GM23338 (cell line): ENCODE data around the gene PRKAR1B. TPM values are rescaled to one million over a fixed set of nuclear protein-coding genes. Genes with fewer than 3 reads are reported as not detected.

Experiments used
- ATAC-seq: fragments of 200-7000 bp; cut with Tn5 transposase; 3 replicates; pipeline ENCODE4 v1.9.1; 2020
- DNase-seq: peaks from one replicate; pipeline ENCODE4 v3.0.0-alpha.2; 2015; ENCODE audit warnings: low spot score
- H2AFZ ChIP-seq: fragments of 200-600 bp; sonication (generic); 2 replicates; pipeline ENCODE4 v1.8.0; 2016; ENCODE audit warnings: antibody characterized with exemption, mild to moderate bottlenecking, moderate library complexity
- H3F3A ChIP-seq: fragments of 200-600 bp; sonication (generic); replicated peaks from 2 replicates; pipeline ENCODE4 v1.8.0; 2017; ENCODE audit warnings: antibody characterized with exemption, mixed run types, low read depth
- H3K27ac ChIP-seq: fragments of 200-600 bp; sonication (generic); 2 replicates; pipeline ENCODE4 v1.6.1; 2016; ENCODE audit warnings: low read depth
- H3K27me3 ChIP-seq: fragments of 200-600 bp; sonication (generic); 2 replicates; pipeline ENCODE4 v1.8.0; 2016; ENCODE audit warnings: mild to moderate bottlenecking, mixed run types, moderate library complexity; ENCODE audit not compliant: insufficient read depth
- H3K36me3 ChIP-seq: fragments of 200-600 bp; sonication (generic); 2 replicates; pipeline ENCODE4 v1.8.0; 2016; ENCODE audit warnings: mild to moderate bottlenecking; ENCODE audit not compliant: insufficient read depth
- H3K4me1 ChIP-seq: fragments of 200-600 bp; sonication (generic); 2 replicates; pipeline ENCODE4 v1.8.0; 2016; ENCODE audit warnings: mild to moderate bottlenecking, moderate library complexity; ENCODE audit not compliant: insufficient read depth
- H3K4me2 ChIP-seq: fragments of 200-600 bp; sonication (generic); 2 replicates; pipeline ENCODE4 v1.7.1; 2017; ENCODE audit warnings: mixed run types
- H3K4me3 ChIP-seq: fragments of 200-600 bp; sonication (generic); 2 replicates; pipeline ENCODE4 v1.6.1; 2016; ENCODE audit warnings: mixed run types
- H3K79me2 ChIP-seq: fragments of 200-600 bp; sonication (generic); replicated peaks from 2 replicates; pipeline ENCODE4 v1.8.0; 2017; ENCODE audit warnings: mild to moderate bottlenecking; ENCODE audit not compliant: insufficient read depth
- H3K9me2 ChIP-seq: fragments of 200-600 bp; sonication (generic); 2 replicates; pipeline ENCODE4 v1.8.0; 2017; ENCODE audit not compliant: insufficient read depth
- H4K20me1 ChIP-seq: fragments of 200-600 bp; sonication (generic); replicated peaks from 2 replicates; pipeline ENCODE4 v1.8.0; 2017; ENCODE audit warnings: mild to moderate bottlenecking; ENCODE audit not compliant: insufficient read depth
- H3K27ac Mint-ChIP-seq: 2 replicates; pipeline ENCODE4 v1.8.0; 2020; ENCODE audit warnings: inconsistent platforms, mild to moderate bottlenecking, moderate library complexity, mixed read lengths
- H3K27me3 Mint-ChIP-seq: 3 replicates; pipeline ENCODE4 v1.8.0; 2022; ENCODE audit warnings: low read depth, mild to moderate bottlenecking, moderate library complexity, mixed read lengths, inconsistent platforms; ENCODE audit not compliant: insufficient read depth, poor library complexity
- H3K36me3 Mint-ChIP-seq: 3 replicates; pipeline ENCODE4 v1.8.0; 2021; ENCODE audit warnings: low read depth, mild to moderate bottlenecking, inconsistent platforms, moderate library complexity, mixed read lengths
- H3K4me1 Mint-ChIP-seq: 3 replicates; pipeline ENCODE4 v1.8.0; 2020; ENCODE audit warnings: mild to moderate bottlenecking, inconsistent platforms, mixed read lengths
- H3K4me3 Mint-ChIP-seq: 3 replicates; pipeline ENCODE4 v1.8.0; 2021; ENCODE audit warnings: moderate library complexity, mild to moderate bottlenecking, inconsistent platforms, mixed read lengths
- H3K9me3 Mint-ChIP-seq: 3 replicates; pipeline ENCODE4 v1.8.0; 2020; ENCODE audit warnings: moderate library complexity, mild to moderate bottlenecking, inconsistent platforms, mixed read lengths
- EZH2 ChIP-seq: fragments of 200-600 bp; sonication (generic); IDR thresholded peaks from one replicate; pipeline ENCODE4 v1.8.0; 2017; ENCODE audit warnings: antibody characterized with exemption, mild to moderate bottlenecking, low read depth; ENCODE audit not compliant: unreplicated experiment
- EZH2phosphoT487 ChIP-seq: fragments of 200-600 bp; sonication (generic); IDR thresholded peaks from one replicate; pipeline ENCODE4 v1.8.1; 2018; ENCODE audit warnings: antibody characterized with exemption; ENCODE audit not compliant: unreplicated experiment
- JUNB ChIP-seq: IDR thresholded peaks from one replicate; pipeline ENCODE4 v1.6.1; 2016; ENCODE audit warnings: antibody characterized with exemption; ENCODE audit not compliant: unreplicated experiment
- NANOG ChIP-seq: IDR thresholded peaks from 2 replicates; pipeline ENCODE4 v1.6.1; 2016; ENCODE audit warnings: antibody characterized with exemption, borderline replicate concordance
- POLR2AphosphoS5 ChIP-seq: IDR thresholded peaks from 2 replicates; pipeline ENCODE4 v1.6.1; 2016; ENCODE audit warnings: antibody characterized with exemption, low read depth
- REST ChIP-seq: IDR thresholded peaks from one replicate; pipeline ENCODE4 v1.6.1; 2018; ENCODE audit warnings: antibody characterized with exemption; ENCODE audit not compliant: unreplicated experiment
- polyA plus RNA-seq: library from polyadenylated mRNA; unstranded; fragments of >200 nt; fragmentation: Nextera tagmentation; extraction: Ambion mirVana; gene quantifications from 2 replicates; pipeline ENCODE4 v1.2.1, GENCODE V29; 2016
- total RNA-seq: library from RNA; depleted of rRNA; stranded (reverse); fragments of >200 nt; shearing (Covaris generic); gene quantifications from 2 replicates; pipeline ENCODE4 v1.2.3, GENCODE V29; 2014
- TF ChIP-seq, protein P1 (sequence below), 2 experiments: fragments of 200-600 bp in 1 of 2; sonication (generic) in 1 of 2; conservative IDR thresholded peaks; 2 replicates each; pipeline versions ENCODE4 v1.5.1 to v1.6.1; 2016 to 2017; ENCODE audit warnings: antibody characterized with exemption in 2 of 2, low read depth in 2 of 2, mild to moderate bottlenecking in 2 of 2, moderate library complexity in 1 of 2

Gene PRKAR1B
- total and polyA plus RNA-seq, 2 experiments from 2014 or later = 35.7 to 36.7 TPM

DNA sequence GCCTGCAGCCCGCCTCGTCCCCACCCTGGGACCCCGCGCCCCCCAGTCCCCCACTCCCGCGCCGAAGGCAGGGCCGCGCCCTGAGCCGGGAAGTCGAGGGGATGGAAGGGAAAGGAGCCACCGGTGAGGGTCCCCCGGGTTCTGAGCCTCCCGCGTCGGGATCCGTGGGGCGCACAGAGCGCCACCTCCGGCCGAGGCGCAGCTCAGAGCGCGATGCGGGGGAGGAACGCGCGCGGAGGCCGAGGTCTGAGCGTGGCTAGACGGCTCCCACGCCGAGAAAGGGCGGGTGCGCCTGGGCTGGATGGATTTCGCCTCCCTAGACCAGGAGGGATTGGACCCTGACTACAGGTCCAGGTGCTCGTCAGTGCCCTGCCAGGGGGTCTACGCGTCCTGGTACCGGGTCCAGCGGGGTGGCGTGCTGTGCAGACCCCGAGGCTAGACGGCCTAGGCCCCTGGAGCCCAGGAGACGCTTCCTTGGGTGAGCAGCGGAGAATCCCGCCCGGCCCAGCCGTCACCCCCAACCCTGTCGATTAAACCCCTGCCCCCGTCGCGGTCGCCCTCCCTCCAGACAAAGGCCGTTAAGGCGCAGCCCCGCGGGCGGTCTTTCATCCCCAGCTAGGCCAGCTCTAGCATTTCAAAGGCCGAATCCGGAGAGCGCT lies 206.4 kb downstream of the PRKAR1B start:
- no peak overlapping the region for H2AFZ ChIP-seq
- H3K27ac ChIP-seq = no peak overlapping the region
- Mint-ChIP-seq H3K27me3 (peaks cover 47% of the 10 kb centered on the region), H3K4me3 (peak overlapping the region; percentile 67), H3K4me1 (peaks cover 10% of the 10 kb centered on the region; the same call in 2 of the 3 replicates), H3K27ac (no peak overlapping the region), H3K9me3 (no peaks in the 10 kb centered on the region; the same call in 2 of the 3 replicates), H3K36me3 (peaks cover 9% of the 10 kb centered on the region)
- no peaks in the 10 kb centered on the region for H3K9me2 ChIP-seq
- no peaks in the 10 kb centered on the region; the same call in 1 of the 2 replicates for H4K20me1 ChIP-seq
- peak overlapping the region; percentile 67 for H3K4me3 ChIP-seq
- DNase-seq (peak; percentile 74), ATAC-seq (peak; percentile 6)
- peak overlapping the region; percentile 86 for H3K4me2 ChIP-seq
- H3K4me1 ChIP-seq = peaks cover 10% of the 10 kb centered on the region; the same call in 1 of the 2 replicates
- no peaks in the 10 kb centered on the region for H3K36me3 ChIP-seq
- peaks cover 3% of the 10 kb centered on the region; the same call in 1 of the 2 replicates for H3F3A ChIP-seq
- peaks cover 65% of the 10 kb centered on the region for H3K27me3 ChIP-seq
- TF ChIP-seq POLR2AphosphoS5 (no peak), EZH2 (no peak), JUNB (no peak), REST (no peak), NANOG (no peak), EZH2phosphoT487 (no peak)
- TF ChIP-seq, protein P1, sequence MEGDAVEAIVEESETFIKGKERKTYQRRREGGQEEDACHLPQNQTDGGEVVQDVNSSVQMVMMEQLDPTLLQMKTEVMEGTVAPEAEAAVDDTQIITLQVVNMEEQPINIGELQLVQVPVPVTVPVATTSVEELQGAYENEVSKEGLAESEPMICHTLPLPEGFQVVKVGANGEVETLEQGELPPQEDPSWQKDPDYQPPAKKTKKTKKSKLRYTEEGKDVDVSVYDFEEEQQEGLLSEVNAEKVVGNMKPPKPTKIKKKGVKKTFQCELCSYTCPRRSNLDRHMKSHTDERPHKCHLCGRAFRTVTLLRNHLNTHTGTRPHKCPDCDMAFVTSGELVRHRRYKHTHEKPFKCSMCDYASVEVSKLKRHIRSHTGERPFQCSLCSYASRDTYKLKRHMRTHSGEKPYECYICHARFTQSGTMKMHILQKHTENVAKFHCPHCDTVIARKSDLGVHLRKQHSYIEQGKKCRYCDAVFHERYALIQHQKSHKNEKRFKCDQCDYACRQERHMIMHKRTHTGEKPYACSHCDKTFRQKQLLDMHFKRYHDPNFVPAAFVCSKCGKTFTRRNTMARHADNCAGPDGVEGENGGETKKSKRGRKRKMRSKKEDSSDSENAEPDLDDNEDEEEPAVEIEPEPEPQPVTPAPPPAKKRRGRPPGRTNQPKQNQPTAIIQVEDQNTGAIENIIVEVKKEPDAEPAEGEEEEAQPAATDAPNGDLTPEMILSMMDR (conservative IDR thresholded peaks at IDR 0.05; ENCODE audit: low read depth in 2 of 2) = peak in 1 of 2 experiments; percentile 11; a peak in 2 of 4 replicates
- peaks cover 16% of the 10 kb centered on the region for H3K79me2 ChIP-seq
